Hepatocyte (in vitro differentiated cells): Measurements from ENCODE around the gene TYR.
"Not testable (repeated sequence)": the region's sequence is repeated elsewhere in the genome, so short reads cannot be mapped to it uniquely, and the experiment has no call there.

Source experiments
- CTCF ChIP-seq: fragments of 200-600 bp; sonication (generic); IDR thresholded peaks from 2 replicates; pipeline ENCODE4 v1.5.1; 2016; ENCODE audit warnings: antibody characterized with exemption, mild to moderate bottlenecking; ENCODE audit not compliant: poor library complexity
- EZH2 ChIP-seq: fragments of 200-600 bp; sonication (generic); IDR thresholded peaks from 2 replicates; pipeline ENCODE4 v1.6.1; 2016; ENCODE audit warnings: antibody characterized with exemption, mild to moderate bottlenecking, borderline replicate concordance

- not testable (repeated sequence) for TF ChIP-seq CTCF, EZH2
These were observed 103.5 kb downstream of the TYR start for GRCh38 chr11:89281032-89281677.
